HCT116 (cell line): Measurements from ENCODE around the gene IL20. TPM values are rescaled to one million over a fixed set of nuclear protein-coding genes. Genes with fewer than 3 reads are reported as not detected.

Experiments
- ATAC-seq: fragments of 200-7000 bp; cut with Tn5 transposase; 2 replicates; pipeline ENCODE4 v1.9.1; 2020; ENCODE audit warnings: mild to moderate bottlenecking, moderate library complexity
- BruUV-seq: library from RNA; stranded (reverse); fragments of 400-500 nt; replicated peaks from 2 replicates; lab custom pipeline; 2021; lab: Mats Ljungman, UMichigan
- CTCF ChIA-PET: fragments of 300-600 bp; sonication (Branson Sonifier 250); formaldehyde crosslinking; loops from one replicate; lab custom pipeline; 2021; ENCODE audit warnings: antibody characterized with exemption; lab: Charles Lee
- POLR2A ChIA-PET: fragments of 300-600, 350-600 bp; sonication (Branson Sonifier 250); formaldehyde crosslinking; loops from one replicate; lab custom pipeline; 2021; ENCODE audit warnings: antibody characterized with exemption; lab: Charles Lee
- RAD21 ChIA-PET, 2 experiments: fragments of 300-600 bp; sonication (Branson Sonifier 250); formaldehyde crosslinking; loops; one replicate each; lab custom pipeline; 2023; ENCODE audit warnings: low total read pairs in 2 of 2; ENCODE audit not compliant: uncharacterized antibody in 2 of 2, unreplicated experiment in 2 of 2, low non-redundant PET in 1 of 2; lab: Charles Lee
- DNase-seq: peaks from one replicate; pipeline ENCODE4 v3.0.0-alpha.2; 2010; ENCODE audit warnings: low read depth, low spot score
- H2AFZ ChIP-seq: fragments of 200-600 bp; shearing (Covaris generic), sonication (generic); 2 replicates; pipeline ENCODE4 v1.6.1; 2017; ENCODE audit warnings: low read depth, mixed run types, mixed read lengths, antibody characterized with exemption, low read length; ENCODE audit not compliant: poor library complexity, severe bottlenecking
- H3K27ac ChIP-seq: 2 replicates; pipeline ENCODE4 v1.5.1; 2012; ENCODE audit warnings: low read depth, low read length
- H3K27me3 ChIP-seq: fragments of 200-600 bp; sonication (generic); 2 replicates; pipeline ENCODE4 v1.6.1; 2016; ENCODE audit warnings: mixed run types, low read length, mixed read lengths; ENCODE audit not compliant: insufficient read depth
- H3K36me3 ChIP-seq, 2 experiments: fragments of 200-500 bp in 1 of 2; fragments of 200-600 bp in 1 of 2; sonication (Bioruptor generic) in 1 of 2; sonication (generic) in 1 of 2; 2 replicates each; pipeline versions ENCODE4 v1.5.1 to v1.6.1; 2014 to 2016; ENCODE audit warnings: low read length in 2 of 2, inconsistent platforms in 1 of 2, mixed read lengths in 1 of 2, mixed run types in 1 of 2; ENCODE audit not compliant: insufficient read depth in 2 of 2, control insufficient read depth in 1 of 2
- H3K4me1 ChIP-seq, 2 experiments: fragments of 200-600 bp in 1 of 2; sonication (generic) in 1 of 2; 2 replicates each; pipeline versions ENCODE4 v1.5.1 to v1.6.1; 2012 to 2017; ENCODE audit warnings: low read length in 2 of 2, inconsistent platforms in 1 of 2, mild to moderate bottlenecking in 1 of 2, mixed read lengths in 1 of 2, mixed run types in 1 of 2, moderate library complexity in 1 of 2; ENCODE audit not compliant: insufficient read depth in 2 of 2, control insufficient read depth in 1 of 2
- H3K4me2 ChIP-seq: fragments of 200-600 bp; sonication (generic); 2 replicates; pipeline ENCODE4 v1.6.1; 2017; ENCODE audit warnings: mixed run types, low read length, mixed read lengths
- H3K4me3 ChIP-seq, 2 experiments: fragments of 200-600 bp in 1 of 2; sonication (generic) in 1 of 2; replicated peaks in 1 of 2; 2 replicates each; pipeline ENCODE4 v1.5.1; 2011 to 2016; ENCODE audit warnings: low read length in 2 of 2, control low read depth in 1 of 2, low read depth in 1 of 2, mild to moderate bottlenecking in 1 of 2, mixed read lengths in 1 of 2, mixed run types in 1 of 2
- H3K79me2 ChIP-seq: fragments of 200-600 bp; sonication (generic); 2 replicates; pipeline ENCODE4 v1.6.1; 2017; ENCODE audit warnings: mild to moderate bottlenecking, mixed run types, low read length, moderate library complexity, mixed read lengths; ENCODE audit not compliant: insufficient read depth
- H3K9ac ChIP-seq: fragments of 200-600 bp; sonication (generic); 2 replicates; pipeline ENCODE4 v1.6.1; 2016; ENCODE audit warnings: low read length, mixed read lengths
- H3K9me2 ChIP-seq: fragments of 200-600 bp; sonication (generic), shearing (Covaris generic); 2 replicates; pipeline ENCODE4 v1.6.1; 2017; ENCODE audit warnings: mixed run types, mild to moderate bottlenecking, moderate library complexity; ENCODE audit not compliant: insufficient read depth
- H3K9me3 ChIP-seq, 2 experiments: fragments of 200-500 bp in 1 of 2; fragments of 200-600 bp in 1 of 2; sonication (Bioruptor generic) in 1 of 2; sonication (generic) in 1 of 2; 2 replicates each; pipeline ENCODE4 v1.6.1; 2014 to 2017; ENCODE audit warnings: low read length in 2 of 2, mixed read lengths in 2 of 2, inconsistent platforms in 1 of 2, low read depth in 1 of 2, mild to moderate bottlenecking in 1 of 2, mixed run types in 1 of 2, moderate library complexity in 1 of 2; ENCODE audit not compliant: control insufficient read depth in 1 of 2, insufficient read depth in 1 of 2
- H4K20me1 ChIP-seq: fragments of 200-600 bp; sonication (generic), shearing (Covaris generic); 2 replicates; pipeline ENCODE4 v1.6.1; 2017; ENCODE audit warnings: mixed run types, mild to moderate bottlenecking, moderate library complexity; ENCODE audit not compliant: insufficient read depth
- ATF3 ChIP-seq: IDR thresholded peaks from 2 replicates; pipeline ENCODE4 v1.6.1; 2012
- CEBPB ChIP-seq: IDR thresholded peaks from 2 replicates; pipeline ENCODE4 v1.6.1; 2012; ENCODE audit warnings: low read depth
- EGR1 ChIP-seq: IDR thresholded peaks from 2 replicates; pipeline ENCODE4 v1.6.1; 2012; ENCODE audit warnings: low read depth
- EZH2 ChIP-seq: fragments of 200-600 bp; sonication (generic); IDR thresholded peaks from 2 replicates; pipeline ENCODE4 v1.6.1; 2017; ENCODE audit warnings: antibody characterized with exemption, mixed run types
- EZH2phosphoT487 ChIP-seq: fragments of 200-600 bp; IDR thresholded peaks from 2 replicates; pipeline ENCODE4 v1.6.1; 2018; ENCODE audit warnings: antibody characterized with exemption, borderline replicate concordance
- FOSL1 ChIP-seq: IDR thresholded peaks from 2 replicates; pipeline ENCODE4 v1.6.1; 2012; ENCODE audit warnings: low read depth
- JUND ChIP-seq: IDR thresholded peaks from 2 replicates; pipeline ENCODE4 v1.6.1; 2012
- POLR2A ChIP-seq: IDR thresholded peaks from 2 replicates; pipeline ENCODE4 v1.7.0; 2011; ENCODE audit warnings: borderline replicate concordance; ENCODE audit not compliant: insufficient read depth, insufficient read length; ENCODE audit errors: extremely low read depth
- POLR2AphosphoS5 ChIP-seq: IDR thresholded peaks from 2 replicates; pipeline ENCODE4 v1.6.1; 2011; ENCODE audit warnings: mild to moderate bottlenecking, low read depth, low read length, moderate library complexity
- RAD21 ChIP-seq: IDR thresholded peaks from 2 replicates; pipeline ENCODE4 v1.6.1; 2012; ENCODE audit warnings: low read depth, mild to moderate bottlenecking
- REST ChIP-seq: IDR thresholded peaks from 2 replicates; pipeline ENCODE4 v1.6.1; 2012; ENCODE audit warnings: low read depth
- SIN3A ChIP-seq: IDR thresholded peaks from 2 replicates; pipeline ENCODE4 v1.6.1; 2012; ENCODE audit warnings: low read depth
- SRF ChIP-seq: IDR thresholded peaks from 2 replicates; pipeline ENCODE4 v1.6.1; 2012; ENCODE audit warnings: low read depth
- TCF7L2 ChIP-seq: IDR thresholded peaks from 2 replicates; pipeline ENCODE4 v1.7.0; 2011; ENCODE audit warnings: borderline replicate concordance, inconsistent platforms; ENCODE audit not compliant: insufficient read depth, insufficient read length; ENCODE audit errors: extremely low read depth
- ZNF274 ChIP-seq: fragments of 200-500 bp; sonication (Bioruptor generic); IDR thresholded peaks from 2 replicates; pipeline ENCODE4 v1.6.1; 2014; ENCODE audit warnings: mild to moderate bottlenecking, low read depth, low read length, inconsistent platforms
- intact Hi-C: fragments of 100-400 bp; cut with micrococcal nuclease; formaldehyde crosslinking; loops from 2 replicates; pipeline ENCODE4 v1.10.0; 2022
- total RNA-seq: library from RNA; stranded (reverse); gene quantifications from one replicate; pipeline ENCODE4 v1.2.1, GENCODE V29; 2021; ENCODE audit not compliant: unreplicated experiment

The IL20 gene
- total RNA-seq, 1 experiment from 2014 or later: not detected

- DNase-seq: no peak
- ChIA-PET RAD21 (no interaction called here), POLR2A (no interaction called here), CTCF (interaction anchor here (1.0 kb wide), 1 partner anchor 67 kb away, joined by 3 read pairs; no protein-coding TSS in a partner anchor)
- Histone ChIP-seq H4K20me1 (no peaks in the 10 kb centered on the region), H3K9ac (no peak overlapping the region), H3K27me3 (no peaks in the 10 kb centered on the region; the same call in 1 of the 2 replicates), H3K79me2 (no peaks in the 10 kb centered on the region), H3K9me3 (no peaks in the 10 kb centered on the region), H3K36me3 (no peaks in the 10 kb centered on the region), H3K4me1 (no peaks in the 10 kb centered on the region; a peak in 1 of 4 replicates), H2AFZ (no peak overlapping the region), H3K4me3 (no peak overlapping the region), H3K4me2 (no peak overlapping the region), H3K9me2 (no peaks in the 10 kb centered on the region), H3K27ac (no peak overlapping the region)
- no TSS peak for BruUV-seq
- TF ChIP-seq FOSL1 (no peak), CEBPB (no peak), SIN3A (no peak), RAD21 (no peak), POLR2AphosphoS5 (no peak)
- intact Hi-C loops: no loop called here
- no peak for ATAC-seq
Measured at GRCh38 chr1:206915030-206915735, 49.8 kb downstream of the IL20 start.

GRCh38 chr1:206916000-206916709 lies 50.7 kb downstream of the IL20 start:
- Histone ChIP-seq H3K27ac (no peak overlapping the region), H3K9me3 (no peaks in the 10 kb centered on the region), H3K79me2 (no peaks in the 10 kb centered on the region), H3K36me3 (no peaks in the 10 kb centered on the region), H3K27me3 (no peaks in the 10 kb centered on the region; the same call in 1 of the 2 replicates), H2AFZ (no peak overlapping the region), H4K20me1 (no peaks in the 10 kb centered on the region), H3K9me2 (no peaks in the 10 kb centered on the region), H3K4me3 (no peak overlapping the region), H3K4me1 (no peaks in the 10 kb centered on the region), H3K4me2 (no peak overlapping the region), H3K9ac (no peak overlapping the region)
- DNase-seq: no peak
- no TSS peak for BruUV-seq
- intact Hi-C loops: no loop called here
- CTCF ChIA-PET: no interaction called here
- RAD21 ChIA-PET: no interaction called here
- POLR2A ChIA-PET: no interaction called here
- no peak for ATAC-seq
- TF ChIP-seq FOSL1: no peak
- no peak for TF ChIP-seq REST
- TF ChIP-seq SIN3A: no peak
- TF ChIP-seq SRF: no peak
- no peak for TF ChIP-seq POLR2A
- TF ChIP-seq CEBPB: no peak
- TF ChIP-seq POLR2AphosphoS5: no peak
- no peak for TF ChIP-seq TCF7L2
- no peak for TF ChIP-seq EGR1
- TF ChIP-seq EZH2: no peak
- no peak for TF ChIP-seq EZH2phosphoT487
- TF ChIP-seq ZNF274: no peak
- TF ChIP-seq JUND: no peak
- no peak for TF ChIP-seq ATF3
